AG09319 (cell line): ENCODE results near the gene ENHO.

Experiments used
- DNase-seq: peaks from one replicate; pipeline ENCODE4 v3.0.0-alpha.2; 2010; ENCODE audit warnings: low read depth; ENCODE audit errors: extremely low read depth
- TF ChIP-seq, protein P1 (sequence below): IDR thresholded peaks from 2 replicates; pipeline ENCODE4 v1.5.1; 2011; ENCODE audit warnings: low read depth, mild to moderate bottlenecking, inconsistent platforms, low read length, moderate library complexity

The ENHO gene

DNA sequence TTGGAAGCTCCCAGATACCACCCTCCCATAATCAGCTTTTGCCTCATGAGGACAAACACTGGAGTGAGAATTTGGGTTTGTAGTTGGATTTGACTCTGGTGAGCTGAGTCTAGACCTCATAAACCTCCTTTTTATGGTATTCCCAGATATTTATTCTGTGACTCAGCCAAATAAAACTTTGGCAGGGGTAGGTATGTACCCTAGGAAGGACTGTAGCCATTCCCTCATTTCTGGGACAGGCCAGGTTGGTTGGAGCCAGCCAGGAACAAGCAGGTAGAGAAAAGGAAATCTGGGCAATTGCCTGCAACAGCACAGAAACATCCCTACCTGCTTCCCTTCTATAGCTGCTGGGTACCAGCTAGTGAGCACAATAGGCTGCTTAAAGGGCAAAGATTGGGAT is 19.4 kb downstream of the ENHO start:
- TF ChIP-seq, protein P1, sequence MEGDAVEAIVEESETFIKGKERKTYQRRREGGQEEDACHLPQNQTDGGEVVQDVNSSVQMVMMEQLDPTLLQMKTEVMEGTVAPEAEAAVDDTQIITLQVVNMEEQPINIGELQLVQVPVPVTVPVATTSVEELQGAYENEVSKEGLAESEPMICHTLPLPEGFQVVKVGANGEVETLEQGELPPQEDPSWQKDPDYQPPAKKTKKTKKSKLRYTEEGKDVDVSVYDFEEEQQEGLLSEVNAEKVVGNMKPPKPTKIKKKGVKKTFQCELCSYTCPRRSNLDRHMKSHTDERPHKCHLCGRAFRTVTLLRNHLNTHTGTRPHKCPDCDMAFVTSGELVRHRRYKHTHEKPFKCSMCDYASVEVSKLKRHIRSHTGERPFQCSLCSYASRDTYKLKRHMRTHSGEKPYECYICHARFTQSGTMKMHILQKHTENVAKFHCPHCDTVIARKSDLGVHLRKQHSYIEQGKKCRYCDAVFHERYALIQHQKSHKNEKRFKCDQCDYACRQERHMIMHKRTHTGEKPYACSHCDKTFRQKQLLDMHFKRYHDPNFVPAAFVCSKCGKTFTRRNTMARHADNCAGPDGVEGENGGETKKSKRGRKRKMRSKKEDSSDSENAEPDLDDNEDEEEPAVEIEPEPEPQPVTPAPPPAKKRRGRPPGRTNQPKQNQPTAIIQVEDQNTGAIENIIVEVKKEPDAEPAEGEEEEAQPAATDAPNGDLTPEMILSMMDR, result no peak
- DNase-seq, result no peak

DNA sequence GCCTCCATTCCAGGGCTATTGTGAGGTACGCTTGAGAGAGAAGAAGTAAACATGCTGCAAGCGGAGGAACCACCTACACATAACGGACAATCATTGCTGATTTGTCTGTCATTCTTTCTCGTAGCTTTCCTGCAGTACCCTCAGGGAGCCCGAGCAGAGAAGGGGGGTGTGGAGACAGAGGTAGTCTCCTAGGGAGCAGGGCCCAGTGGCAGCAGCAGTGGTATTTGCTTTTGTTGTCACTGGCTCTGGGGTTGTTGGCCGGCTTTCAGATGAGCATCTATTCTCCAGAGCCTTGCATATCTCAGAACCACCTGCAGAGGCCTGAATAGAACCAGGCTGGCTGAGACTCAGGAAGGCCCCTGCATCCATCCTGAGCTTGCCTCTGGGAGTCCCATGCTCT is 19.9 kb downstream of the ENHO start:
- TF ChIP-seq, protein P1, result no peak

DNA sequence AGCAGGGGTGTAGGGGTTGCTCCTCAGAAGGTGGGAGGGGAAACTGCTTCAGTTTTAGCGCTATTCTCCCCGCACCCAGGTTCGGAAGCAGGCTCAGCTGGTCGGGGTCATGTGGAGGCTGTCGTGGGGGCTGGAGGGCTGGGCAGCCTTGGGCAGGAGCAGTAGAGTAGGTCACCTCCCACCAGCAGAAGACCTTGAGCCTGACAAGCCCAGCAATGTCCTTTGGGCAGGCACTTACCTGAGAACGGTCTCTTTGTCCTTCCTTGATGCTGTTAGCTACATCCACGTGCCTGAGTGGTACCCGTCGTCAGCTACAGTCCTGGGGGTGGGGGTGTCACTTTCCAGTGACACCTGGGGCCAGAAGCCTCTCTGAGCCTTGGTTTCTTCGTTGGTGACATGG is 20.3 kb downstream of the ENHO start:
- TF ChIP-seq, protein P1, result no peak

More for the DNA sequence above, 19.9 kb downstream of the ENHO start:
- no peak for DNase-seq

DNA sequence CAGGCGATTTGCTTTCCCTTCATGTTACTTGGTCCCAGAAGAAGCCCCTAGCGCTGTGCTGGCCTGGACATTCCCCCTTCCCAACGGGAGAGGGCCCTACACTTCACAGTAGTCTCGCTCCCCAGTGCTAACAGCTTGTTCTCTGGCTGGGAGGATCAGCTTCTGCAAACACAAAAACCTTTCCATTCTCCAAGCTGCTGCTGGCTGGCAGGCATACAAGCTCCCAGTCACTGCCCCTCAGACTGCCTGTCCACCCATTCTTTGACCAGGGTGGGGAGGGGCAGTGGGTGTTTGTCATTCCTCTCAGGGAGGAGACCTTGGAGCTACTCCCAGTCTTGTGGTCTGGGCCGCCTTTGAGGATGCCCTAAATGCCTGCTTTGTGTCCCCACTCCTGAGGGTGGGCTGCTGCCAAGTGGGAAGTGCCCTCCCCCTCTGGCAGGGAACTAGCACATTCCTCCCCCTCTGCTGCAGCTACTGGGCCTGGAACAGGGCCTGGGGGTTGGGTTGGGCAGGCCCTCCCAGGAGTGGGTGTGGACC is 20.8 kb downstream of the ENHO start:
- TF ChIP-seq, protein P1, result peak; percentile 32
- DNase-seq, result peak; percentile 31

More for the DNA sequence above, 20.3 kb downstream of the ENHO start:
- DNase-seq, result no peak

DNA sequence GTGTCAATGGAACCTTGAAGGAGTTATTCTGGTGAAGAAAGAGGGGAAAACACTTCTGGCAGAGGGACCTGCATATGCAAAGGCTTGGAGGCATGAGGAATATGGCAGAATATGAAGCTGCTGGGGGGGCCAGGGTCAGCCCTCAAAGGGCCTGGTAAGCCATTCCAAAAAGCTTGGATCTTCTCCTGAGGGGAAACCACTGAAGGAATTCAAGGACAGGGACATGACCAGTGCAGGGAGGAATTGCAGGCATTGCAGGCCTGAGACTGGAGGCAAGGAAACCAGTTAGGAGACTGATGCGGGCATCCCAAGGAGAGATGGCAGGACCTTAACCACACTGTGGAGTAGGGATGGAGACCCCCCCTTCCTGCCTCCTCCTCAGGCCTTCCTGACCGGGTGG is 21.4 kb downstream of the ENHO start:
- no peak for DNase-seq
- TF ChIP-seq, protein P1, result no peak

DNA sequence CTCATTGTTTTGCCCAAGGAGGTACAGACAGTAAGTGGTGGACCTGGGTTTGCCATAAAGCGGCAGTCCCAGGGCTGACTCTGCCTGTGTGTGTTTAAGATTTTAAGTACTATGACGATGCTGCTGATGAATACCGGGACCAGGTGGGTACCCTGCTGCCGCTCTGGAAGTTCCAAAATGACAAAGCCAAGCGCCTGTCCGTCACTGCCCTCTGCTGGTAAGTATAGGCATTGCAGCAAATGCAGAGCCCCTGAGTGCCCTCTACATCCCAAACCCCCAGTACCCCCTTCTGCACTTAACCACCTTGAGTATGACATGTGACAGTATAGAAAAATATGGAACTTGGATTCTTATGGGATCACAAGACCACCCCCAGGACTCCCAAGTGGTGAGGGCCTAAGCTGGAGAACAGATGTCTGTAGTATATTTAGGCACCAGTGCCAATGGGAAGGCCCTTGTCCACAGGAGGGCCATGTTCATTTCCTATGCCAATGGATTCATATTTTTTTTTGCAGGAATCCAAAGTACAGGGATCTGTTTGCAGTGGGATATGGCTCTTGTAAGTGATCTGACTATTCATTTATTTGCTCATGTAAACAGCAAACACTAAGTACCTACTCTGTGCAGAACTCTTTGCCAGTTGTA is 22.0 kb downstream of the ENHO start:
- TF ChIP-seq, protein P1, result peak; percentile 99
- no peak for DNase-seq

DNA sequence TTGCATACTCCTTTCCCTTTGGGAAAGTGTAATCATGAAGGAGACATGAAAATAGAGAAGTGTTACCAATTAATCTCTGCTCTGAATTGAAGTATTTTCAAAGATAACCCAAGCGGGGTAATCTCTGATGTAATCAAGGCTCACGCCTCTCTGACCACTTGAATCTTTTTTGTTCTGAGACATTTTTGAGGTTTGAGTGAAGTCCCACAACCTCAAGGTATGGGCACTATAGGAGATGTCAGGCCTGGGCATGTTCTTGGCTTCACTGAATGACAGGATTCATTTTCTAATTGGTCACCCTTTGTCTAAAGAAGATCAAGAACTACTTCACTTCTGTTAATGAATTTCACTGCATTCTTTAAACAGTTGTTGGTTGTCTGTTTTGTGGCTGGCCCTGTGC is 23.7 kb downstream of the ENHO start:
- no peak for DNase-seq
- TF ChIP-seq, protein P1, result no peak
